GM10847 (cell line): ENCODE results near the gene GAREM2.

Experiments
- POLR2A ChIP-seq: IDR thresholded peaks from 2 replicates; pipeline ENCODE4 v1.6.1; 2011; ENCODE audit not compliant: insufficient read length; ENCODE audit errors: extremely low read depth

GAREM2 gene

DNA sequence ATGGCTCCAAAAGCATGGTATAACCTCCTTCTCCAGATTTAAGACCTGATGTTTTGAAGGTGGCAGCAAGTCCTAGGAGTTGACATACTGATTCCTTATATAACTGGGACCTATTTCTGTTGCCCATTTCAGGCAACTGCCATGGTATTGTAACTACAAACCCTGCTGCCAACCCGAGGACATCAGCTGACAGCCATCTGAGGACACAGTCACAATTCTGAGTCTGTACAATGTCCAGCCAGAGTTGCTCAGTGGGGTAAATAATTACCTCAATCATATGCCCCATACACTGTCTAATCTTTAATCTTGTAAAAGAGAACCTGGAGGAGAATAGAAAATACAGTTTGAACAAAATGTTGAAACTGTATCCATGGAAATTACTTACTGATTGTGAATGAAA is 8.7 kb upstream of the GAREM2 start:
- no peak for TF ChIP-seq POLR2A

DNA sequence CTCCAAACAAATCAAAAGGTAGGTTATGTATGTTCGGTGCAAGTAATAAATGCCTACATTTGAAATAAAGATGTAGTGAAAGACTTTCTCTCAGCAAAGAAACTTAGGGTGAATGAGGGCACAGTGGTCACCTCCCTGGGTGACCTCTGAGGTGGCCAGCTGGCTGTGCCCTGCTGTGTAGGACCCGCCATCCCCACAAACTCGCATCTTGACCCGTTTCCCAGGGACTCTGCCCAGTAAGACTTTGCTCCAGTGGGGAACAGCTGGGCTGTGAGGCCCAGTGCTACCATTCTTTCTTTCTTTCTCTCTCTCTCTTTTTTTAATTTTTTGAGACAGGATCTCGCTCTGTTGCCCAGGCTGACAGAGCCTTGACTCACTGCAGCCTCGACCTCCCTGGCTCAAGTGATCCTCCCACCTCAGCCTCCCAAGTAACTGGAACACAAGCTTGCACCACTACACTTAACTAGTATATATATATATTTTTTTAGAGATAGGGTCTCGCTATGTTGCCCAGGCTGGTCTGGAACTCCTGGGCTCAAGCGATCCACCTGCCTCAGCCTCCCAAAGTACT is 8.2 kb upstream of the GAREM2 start:
- TF ChIP-seq POLR2A = no peak

DNA sequence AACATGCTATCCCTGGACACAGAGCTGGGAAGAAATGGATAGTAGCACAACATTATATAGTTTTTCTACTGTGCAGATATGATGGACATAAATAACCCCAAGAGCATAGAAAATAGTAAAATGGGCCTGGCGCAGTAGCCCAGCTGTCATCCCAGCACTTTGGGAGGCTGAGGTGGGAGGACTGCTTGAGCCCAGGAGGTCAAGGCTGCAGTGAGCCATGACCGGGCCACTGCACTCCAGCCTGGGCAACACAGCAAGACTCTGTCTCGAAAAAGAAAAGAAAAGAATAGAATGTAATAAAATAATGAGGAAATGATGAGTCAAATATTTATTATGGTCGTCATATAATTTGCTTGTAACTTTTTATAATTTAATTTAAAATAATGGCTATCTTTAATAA is 7.5 kb upstream of the GAREM2 start:
- TF ChIP-seq POLR2A = no peak

DNA sequence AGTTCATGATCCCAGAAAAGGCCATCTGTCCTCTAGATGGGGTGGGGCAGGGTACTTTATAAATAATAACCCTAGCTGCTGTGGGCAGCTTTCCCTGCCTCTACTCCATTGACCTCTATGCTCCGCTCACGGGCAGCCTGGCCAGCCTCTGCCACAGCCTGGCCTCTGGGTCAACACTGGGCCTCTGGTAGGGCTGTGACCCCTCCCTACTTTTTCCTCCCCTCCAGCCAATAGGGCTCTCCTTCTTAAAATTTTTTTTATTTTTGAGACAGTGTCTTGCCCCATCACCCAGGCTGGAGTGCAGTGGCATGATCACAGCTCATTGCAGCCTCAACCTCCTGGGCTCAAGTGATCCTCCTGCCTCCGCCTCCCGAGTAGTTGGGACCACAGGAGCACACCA is 4.1 kb upstream of the GAREM2 start:
- TF ChIP-seq POLR2A = no peak

DNA sequence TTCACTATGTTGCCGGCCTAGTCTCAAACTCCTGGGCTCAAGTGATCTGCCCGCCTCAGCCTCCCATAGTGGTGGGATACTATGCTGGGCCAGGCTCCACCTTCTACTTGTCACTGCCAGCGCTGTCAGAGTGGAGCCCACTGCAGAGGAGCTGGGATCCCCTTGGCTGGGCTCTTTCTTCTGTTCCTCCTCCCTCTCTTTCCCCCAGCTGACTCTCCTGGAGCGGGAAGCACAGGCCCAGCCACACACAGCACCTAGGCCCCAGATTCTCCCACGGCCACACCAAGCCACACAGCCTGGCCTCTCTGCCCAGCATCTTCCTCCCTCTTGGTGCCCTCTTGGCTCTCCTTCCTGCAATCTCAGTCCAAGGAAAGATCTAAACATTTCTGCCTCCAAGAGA is 3.7 kb upstream of the GAREM2 start:
- no peak for TF ChIP-seq POLR2A

DNA sequence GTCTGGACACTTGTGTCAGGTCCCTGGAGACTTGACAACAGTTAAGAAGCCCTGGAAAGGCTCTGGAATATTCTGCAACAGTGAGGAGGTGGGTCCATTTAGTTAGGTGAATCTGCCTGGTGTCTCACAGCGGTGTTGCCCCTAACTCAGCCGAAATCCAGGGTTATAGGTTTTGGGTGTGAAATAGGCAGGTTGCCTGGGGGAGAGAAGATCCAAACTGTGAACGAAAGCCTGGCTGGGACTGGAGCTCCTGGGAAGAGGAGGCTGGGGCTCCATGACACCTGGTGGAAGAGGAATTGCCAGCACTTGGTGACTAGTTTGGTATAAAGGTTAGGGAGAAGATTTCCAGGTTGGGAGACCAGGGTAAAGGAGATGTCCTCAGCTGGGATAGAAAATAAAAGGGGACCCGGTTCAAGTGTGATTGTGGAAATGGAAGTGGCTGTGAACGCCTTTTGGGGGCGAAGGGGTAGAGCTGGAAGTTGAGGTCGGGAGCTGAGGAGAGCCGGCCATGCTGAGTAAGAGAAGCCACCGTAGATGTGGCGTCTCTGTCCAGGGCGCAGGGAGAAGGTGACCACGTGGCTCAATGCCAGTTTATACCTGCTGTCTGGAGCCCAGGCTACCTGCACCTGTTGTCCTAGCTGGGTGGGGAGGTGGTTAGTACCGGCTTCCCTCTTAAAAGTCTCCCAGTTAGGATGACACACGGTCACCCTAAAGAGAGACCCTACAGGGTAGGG is 3.0 kb upstream of the GAREM2 start:
- TF ChIP-seq POLR2A = no peak

DNA sequence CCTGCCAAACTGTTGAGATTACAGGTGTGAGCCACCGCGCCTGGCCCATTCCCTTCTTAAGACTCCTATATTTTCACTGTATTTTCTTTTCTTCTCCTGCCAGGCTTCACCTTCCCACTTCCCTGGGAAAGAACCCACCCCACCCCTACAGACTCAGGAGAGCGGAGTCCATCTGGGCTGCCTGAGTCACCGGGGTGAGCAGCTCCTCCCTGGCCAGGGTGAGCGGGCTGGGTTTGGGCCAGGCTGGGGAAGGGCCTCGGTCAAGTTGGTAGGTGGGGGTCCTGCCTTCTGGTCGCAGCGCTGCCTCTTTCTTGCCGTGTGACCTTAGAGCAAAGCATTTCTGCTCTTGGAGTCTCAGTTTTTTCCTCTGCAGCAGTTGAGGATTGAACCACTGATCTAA is 2.1 kb upstream of the GAREM2 start:
- no peak for TF ChIP-seq POLR2A

DNA sequence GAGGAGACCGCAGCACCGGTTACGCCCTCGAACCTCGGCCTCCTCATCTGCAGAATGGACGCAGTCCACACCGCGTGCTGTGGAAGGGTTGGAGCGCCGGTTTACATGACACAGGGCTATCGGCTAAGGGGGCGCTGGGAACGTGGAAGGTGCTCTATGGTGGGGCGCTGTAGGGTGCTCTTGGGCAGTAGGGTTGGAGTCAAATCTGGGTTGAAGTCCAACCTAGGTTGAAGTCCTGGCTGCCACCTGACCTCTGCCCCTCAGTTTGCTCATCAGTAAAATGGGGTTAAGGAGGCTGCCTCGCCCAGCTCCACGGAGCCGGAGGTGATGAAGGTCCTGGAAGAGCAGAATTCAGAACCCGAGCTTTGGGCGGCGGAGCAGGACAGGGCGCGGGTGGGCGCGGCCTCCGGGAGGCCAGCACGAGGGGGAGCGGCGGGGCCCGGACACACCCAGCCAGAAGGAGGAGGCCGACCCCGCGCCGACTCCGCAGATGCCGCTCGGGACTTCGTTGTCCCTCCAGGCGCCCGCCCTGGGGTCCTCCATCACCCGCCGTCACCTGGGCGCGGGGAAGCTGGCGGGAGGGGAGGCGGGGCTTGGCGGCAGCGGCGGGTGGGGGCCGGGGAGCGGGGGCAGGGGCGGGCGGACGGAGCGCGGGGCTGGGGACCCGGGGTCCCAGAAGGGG is 558 bp upstream of the GAREM2 start:
- TF ChIP-seq POLR2A = no peak

DNA sequence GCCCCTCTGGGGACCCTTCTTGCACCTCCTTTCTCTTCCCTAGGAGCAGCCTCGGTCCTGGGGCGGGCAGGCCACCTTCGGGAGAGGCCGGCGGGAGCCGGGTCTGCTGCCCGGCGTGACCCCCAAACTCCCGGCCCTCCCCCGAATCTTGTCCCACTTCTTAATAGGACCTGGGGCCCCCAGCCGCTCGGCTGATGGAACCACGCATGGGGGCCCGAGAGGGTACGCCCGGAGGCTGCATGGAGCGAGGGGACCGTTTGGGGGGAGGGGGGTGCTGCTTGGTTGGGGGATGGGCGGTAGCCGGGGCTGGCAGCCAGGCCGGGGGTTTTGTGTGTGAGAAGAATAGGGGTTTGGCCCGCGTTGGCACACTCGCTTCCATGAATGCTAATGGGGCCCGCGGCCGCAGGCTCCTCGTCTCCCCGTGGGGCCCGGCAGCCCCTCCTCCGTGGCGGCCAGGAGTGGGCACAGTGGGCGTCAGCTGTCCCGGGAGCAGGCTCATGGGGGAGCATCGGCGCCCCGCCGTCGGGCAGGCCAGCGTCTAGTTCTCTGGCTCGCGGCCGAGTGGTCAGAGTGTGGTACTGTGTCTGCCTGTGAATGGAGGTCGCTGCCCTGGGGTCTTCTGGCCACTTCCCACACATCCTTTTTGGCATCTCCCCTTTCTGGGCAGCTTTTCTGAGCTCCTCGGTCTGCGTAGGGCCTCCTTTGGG is 1.0 kb downstream of the GAREM2 start:
- no peak for TF ChIP-seq POLR2A

DNA sequence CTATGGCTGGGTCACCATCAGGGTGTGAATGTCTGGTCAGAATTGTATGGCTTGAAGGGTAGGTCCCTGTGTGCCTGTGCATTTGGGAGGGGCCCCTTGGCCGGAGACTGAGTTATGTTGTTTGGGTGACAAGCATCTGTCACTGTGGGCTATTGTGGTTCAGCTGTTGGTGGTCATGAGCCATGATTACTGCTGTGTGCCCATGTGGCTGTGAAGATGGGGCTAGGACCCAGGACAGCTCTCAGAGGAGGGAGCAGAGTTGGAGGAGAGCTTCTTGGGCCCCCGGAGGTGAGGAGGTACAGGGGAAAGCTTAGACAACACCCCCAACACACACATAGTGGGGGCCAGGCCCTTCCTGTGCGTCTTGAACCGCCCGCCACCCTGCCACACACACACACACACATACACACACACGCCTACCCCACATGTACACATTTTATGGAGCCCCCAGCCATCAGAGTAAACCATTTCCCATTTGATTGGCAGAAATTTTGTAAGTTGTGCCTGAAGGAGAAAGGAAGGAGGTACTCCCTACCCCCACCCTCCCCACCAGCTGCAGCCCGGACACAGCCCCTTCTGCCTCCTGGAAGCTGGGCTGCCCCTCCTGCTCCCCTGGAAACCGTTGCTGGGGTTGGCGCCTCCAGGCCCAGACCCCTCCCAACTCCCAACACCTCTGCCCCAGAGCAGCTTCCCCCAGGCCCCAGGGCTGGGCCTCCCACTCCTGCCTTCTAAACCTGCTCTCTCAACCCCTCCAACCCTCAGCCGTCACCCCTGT is 2.0 kb downstream of the GAREM2 start:
- TF ChIP-seq POLR2A = no peak

DNA sequence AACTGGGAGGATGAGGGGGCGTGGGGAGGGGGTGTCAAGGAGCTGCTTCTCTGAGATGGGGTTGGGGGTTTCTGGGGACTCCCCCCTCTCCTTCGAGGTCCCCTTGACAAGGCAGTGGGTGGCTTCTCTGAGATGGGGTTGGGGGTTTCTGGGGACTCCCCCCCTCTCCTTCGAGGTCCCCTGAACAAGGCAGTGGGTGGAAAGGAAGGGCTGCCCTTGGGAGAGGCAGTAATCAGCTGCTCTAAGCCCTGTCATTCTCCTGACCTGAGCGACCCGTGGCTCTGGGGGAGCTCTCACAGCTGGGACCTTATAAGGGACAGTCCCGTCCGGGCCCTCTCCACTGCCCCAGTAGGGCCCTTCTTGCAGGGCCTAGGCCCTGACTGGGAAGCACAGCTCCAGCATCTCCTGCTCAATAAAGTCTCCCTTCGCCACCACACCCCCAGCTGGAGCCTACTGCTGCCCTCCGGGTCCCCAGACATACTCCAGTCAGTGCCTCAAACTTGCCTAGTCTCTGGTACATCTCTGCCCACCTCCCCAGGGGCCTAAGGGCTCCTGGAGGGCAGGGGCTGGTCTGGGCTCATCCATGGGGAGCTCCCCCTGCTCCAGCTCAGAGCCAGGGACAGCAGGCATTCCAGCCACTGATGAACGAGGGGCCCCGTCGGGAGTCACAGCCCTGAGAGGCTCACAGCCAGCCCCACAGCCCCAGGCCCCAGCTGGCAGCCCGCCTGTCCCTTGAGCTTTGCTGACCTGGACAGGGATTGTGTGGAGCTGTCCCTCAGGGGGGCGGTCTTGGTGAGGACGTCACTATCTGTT is 2.8 kb downstream of the GAREM2 start:
- TF ChIP-seq POLR2A = no peak

DNA sequence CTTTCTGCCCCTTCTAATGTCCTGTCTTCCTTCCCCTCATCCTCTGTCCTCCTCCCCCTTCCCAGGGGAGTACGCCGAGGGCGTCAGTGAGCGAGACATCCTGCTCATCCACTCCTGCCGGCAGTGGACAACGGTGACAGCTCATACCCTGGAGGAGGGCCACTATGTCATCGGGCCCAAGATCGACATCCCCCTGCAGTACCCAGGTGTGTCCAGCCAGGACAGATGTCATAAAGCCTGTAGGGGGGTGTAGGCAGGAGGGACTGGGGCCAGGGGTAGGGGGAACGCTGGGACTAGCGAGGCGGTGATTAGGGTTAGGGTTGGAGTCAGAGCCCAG is 3.4 kb downstream of the GAREM2 start:
- TF ChIP-seq POLR2A = no peak

DNA sequence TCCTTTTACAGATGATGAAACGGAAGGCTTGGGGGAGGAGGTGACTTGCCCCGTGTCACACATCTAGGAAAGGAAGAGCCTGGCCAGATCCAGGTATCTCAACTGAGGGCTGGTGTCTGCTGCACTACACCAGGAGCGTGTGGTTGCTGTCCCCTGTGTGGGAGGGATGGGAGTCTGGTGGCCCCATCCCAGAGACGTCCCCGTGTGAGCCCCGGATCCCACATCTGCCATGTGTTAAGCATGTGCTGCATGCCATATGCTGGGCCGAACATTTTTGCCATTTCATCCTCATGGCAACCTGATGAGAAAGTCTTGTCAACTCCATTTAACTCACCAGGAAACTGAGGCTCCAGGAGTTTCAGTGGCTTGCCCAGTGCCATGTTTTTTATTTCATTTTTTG is 4.2 kb downstream of the GAREM2 start:
- no peak for TF ChIP-seq POLR2A

DNA sequence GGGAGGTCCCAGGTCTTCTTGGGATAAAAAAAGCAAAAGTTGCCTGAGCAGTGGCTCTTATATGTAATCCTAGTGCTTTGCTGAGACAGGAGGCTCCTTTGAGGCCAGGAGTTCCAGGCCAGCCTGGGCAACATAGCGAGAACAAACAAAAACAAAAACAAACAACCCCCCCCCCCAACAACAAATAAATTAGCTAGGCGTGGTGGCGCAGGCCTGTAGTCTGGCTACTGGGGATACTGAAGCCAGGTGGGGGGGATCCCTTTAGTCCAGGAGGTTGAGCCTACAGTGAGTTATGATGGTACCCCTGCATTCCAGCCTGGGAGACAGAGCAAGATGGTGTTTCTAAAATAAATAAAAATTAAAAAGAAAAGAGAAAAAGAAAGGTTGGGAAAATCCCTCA is 5.4 kb downstream of the GAREM2 start:
- no peak for TF ChIP-seq POLR2A

DNA sequence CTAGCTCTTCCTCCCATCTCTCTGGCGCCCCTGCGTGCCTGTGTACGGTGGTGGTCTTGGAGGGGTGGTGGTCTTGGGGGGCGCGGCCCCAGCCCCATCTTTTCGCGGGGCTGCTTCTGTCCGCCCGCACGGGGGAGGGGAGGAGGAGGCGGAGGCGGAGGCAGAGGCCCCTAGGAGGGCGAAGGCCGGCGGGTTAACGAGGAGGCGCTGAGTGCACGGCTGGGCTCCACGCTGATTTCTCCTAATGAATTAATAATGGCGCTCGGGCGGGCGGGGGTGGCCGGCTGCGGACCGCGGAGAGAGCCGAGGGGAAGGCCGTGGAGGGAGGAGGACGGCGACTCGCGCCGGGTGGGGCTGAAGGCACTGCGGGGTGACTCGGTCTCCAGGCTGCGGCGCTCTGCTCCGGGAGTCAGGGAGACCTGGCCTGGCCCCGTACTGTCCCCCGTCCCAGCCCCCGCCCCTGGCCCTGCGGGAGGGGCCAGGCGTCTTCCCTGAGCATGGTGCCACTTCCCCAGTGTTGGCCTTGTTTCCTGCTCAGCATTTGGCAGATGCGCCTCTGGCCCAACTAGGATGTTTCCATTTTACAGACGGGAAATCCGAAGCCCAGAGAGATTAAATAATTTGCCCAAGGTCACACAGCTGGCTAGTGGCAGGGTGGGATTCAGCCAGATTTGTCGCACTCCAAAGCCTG is 6.0 kb downstream of the GAREM2 start:
- no peak for TF ChIP-seq POLR2A
